DMS153 treated with DMSO at 0.1 percent for 48 hours (cell line): ENCODE measurements around the gene EIF3C.
"Not testable (repeated sequence)": the region's sequence is repeated elsewhere in the genome, so short reads cannot be mapped to it uniquely, and the experiment has no call there.

Source experiments
- DNase-seq: peaks from one replicate; lab custom pipeline; 2025; ENCODE audit not compliant: unreplicated experiment; lab: John Stamatoyannopoulos, UW

EIF3C gene, protein sequence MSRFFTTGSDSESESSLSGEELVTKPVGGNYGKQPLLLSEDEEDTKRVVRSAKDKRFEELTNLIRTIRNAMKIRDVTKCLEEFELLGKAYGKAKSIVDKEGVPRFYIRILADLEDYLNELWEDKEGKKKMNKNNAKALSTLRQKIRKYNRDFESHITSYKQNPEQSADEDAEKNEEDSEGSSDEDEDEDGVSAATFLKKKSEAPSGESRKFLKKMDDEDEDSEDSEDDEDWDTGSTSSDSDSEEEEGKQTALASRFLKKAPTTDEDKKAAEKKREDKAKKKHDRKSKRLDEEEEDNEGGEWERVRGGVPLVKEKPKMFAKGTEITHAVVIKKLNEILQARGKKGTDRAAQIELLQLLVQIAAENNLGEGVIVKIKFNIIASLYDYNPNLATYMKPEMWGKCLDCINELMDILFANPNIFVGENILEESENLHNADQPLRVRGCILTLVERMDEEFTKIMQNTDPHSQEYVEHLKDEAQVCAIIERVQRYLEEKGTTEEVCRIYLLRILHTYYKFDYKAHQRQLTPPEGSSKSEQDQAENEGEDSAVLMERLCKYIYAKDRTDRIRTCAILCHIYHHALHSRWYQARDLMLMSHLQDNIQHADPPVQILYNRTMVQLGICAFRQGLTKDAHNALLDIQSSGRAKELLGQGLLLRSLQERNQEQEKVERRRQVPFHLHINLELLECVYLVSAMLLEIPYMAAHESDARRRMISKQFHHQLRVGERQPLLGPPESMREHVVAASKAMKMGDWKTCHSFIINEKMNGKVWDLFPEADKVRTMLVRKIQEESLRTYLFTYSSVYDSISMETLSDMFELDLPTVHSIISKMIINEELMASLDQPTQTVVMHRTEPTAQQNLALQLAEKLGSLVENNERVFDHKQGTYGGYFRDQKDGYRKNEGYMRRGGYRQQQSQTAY

GRCh38 chr16:28711220-28712083, at the start of gene EIF3C:
Gene EIF3C, plus strand, starts transcription at chr16:28711464. Its CDS starts 223 bp downstream, at chr16:28711687.
- not testable (repeated sequence) for DNase-seq

DNA sequence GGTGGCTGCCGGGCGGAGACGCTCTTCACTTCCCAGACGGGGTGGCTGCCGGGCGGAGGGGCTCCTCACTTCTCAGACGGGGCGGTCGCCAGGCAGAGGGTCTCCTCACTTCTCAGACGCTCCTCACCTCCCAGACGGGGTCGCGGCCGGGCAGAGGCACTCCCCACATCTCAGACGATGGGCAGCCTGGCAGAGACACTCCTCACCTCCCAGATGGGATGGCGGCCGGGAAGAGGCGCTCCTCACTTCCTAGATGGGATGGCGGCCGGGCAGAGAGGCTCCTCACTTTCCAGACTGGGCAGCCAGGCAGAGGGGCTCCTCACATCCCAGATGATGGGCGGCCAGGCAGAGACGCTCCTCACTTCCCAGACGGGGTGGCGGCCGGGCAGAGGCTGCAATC, 45.0 kb upstream of the EIF3C start:
- not testable (repeated sequence) for DNase-seq

- not testable (repeated sequence) for DNase-seq
Observed at GRCh38 chr16:28667480-28667879, 43.8 kb upstream of the EIF3C start.

- not testable (repeated sequence) for DNase-seq
Observed at GRCh38 chr16:28668199-28668598, 43.1 kb upstream of the EIF3C start.

DNA sequence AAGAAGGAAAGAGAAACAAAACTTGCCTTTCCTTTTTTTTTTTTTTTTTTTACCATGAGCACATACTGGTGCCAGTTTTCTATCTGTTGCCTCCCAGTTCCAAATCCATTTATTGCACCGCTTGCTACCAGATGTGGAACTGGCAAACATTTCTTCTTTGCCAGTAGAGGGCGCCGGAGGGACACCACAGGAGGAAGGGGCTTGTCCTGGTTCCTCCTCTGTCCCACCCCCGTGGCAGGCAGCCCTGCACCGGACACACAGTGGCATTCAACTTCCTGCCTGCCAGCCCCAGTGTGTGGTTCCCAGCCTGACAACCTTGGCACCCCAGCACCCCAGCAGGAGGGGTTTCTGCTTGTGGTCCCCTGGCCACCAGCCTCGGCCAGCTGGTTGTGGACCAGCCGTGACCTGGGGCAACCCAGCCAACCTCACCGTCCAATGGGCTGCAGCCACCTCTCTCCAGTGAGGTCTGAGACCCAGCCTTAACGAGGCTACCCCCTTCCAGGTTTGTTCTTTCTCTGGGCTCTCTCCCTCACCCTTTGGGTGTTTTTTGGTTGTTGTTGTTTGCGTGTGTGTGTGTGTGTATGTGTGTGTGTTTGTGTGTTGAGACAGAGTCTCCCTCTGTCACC, 22.8 kb upstream of the EIF3C start:
- DNase-seq, result not testable (repeated sequence)

GRCh38 chr16:28689425-28689824, 21.8 kb upstream of the EIF3C start:
- not testable (repeated sequence) for DNase-seq

DNA sequence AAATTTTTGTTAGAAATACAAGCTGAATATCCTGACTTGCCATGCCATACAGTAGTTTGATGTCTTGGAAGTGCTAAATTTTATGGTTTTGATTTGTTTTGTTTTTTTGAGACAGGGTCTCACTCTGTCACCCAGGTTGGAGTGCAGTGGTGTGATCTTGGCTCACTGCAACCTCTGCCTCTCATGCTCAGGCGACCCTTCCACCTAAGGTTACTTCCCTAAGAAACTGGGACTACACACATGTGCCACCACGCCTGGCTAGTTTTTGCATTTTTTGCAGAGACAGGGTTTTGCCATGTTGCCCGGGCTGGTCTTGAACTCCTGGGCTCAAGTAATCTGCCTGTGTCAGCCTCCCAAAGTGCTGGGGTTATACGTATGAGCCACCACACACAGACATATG, 19.5 kb upstream of the EIF3C start:
- not testable (repeated sequence) for DNase-seq

- not testable (repeated sequence) for DNase-seq
Observed at GRCh38 chr16:28693257-28693950, 17.9 kb upstream of the EIF3C start.

DNA sequence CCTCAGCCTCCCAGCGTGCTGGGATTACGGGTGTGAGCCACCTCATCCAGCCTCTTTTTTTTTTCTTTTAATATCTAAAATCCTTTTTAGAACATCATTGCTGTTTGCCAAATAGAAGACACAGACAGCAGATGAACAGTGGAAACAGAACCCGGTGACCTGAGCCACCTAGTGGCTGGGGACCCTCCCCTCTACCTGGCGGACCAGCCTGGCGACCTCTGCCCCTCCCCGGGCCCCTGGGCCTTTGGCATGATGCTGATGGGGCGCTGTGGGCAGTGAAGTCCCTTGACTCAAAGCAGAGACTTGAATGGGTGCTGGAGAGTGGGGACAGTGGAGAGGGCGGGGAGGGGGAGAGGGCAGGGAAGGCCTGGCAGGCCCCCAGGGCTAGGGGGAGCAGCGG, 11.5 kb upstream of the EIF3C start:
- DNase-seq, result not testable (repeated sequence)

DNA sequence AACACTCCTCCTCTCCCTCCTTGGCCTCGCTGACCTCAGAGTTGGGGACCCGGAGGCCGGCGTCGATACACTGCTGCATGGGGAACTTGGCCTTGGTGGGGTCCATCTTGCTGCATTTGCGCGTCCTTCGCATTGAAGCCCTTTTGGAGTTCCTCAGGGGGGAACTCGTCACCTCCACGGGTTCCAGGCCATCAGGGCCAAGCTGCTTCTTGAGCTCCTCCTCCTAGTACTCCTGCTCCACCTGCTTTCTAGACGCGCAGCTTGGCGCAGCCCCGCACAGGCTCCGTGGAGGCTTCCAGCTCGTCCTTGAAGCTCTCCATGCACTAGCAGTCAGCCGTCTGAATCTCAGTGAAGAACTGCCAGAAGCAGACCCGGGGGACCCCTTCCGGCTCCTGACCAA, 10.9 kb upstream of the EIF3C start:
- not testable (repeated sequence) for DNase-seq

DNA sequence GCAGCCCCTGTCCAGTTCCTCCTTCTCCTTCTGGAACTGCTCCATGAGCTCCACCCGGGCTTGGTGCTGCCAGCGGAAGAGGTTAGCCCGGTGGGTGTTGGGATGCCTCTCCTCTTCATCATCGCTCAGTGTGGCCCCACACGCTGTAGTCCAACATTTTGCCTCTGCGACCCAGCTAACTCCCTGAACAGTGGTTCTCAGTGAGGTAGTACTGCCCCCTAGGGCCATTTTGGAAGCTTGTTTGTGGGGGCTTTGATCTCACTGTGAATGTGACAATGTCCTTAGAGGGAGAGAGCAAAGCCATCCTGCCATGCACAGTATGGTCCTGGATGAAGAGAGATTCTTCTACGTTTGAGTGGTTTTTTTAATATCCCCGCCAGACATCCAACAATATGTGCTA, 9.9 kb upstream of the EIF3C start:
- DNase-seq, result not testable (repeated sequence)

GRCh38 chr16:28704246-28704645, 7.0 kb upstream of the EIF3C start:
- not testable (repeated sequence) for DNase-seq

DNA sequence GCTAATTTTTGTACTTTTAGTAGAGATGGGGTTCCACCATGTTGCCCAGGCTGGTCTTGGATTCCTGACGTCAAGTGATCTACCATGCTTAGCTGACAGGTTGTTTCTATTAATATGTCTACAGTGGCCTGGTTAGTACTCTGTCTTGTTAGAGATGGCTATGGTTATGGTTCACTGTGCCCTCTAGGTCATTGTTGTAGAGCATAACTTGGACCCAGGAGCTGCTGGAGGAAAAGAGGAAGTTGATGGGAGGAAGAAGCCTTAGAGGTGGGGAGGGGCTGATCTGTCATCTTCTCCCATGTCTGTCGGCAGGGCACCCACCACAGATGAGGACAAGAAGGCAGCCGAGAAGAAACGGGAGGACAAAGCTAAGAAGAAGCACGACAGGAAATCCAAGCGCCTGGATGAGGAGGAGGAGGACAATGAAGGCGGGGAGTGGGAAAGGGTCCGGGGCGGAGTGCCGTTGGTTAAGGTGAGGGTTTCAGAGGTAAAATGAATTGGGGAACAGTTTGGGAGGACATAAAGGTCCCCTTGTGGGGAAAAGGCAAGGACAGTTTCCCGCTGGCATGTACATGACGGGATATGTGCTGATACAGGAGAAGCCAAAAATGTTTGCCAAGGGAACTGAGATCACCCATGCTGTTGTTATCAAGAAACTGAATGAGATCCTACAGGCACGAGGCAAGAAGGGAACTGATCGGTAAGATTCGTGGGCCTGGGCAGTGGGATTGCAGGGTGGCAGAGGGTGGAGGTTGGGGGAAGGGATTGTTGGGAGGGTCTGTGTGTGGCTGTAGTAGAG, 11.8 kb downstream of the EIF3C start:
- DNase-seq, result not testable (repeated sequence)

- DNase-seq, result not testable (repeated sequence)
Observed at GRCh38 chr16:28731253-28731652, 20.0 kb downstream of the EIF3C start.

DNA sequence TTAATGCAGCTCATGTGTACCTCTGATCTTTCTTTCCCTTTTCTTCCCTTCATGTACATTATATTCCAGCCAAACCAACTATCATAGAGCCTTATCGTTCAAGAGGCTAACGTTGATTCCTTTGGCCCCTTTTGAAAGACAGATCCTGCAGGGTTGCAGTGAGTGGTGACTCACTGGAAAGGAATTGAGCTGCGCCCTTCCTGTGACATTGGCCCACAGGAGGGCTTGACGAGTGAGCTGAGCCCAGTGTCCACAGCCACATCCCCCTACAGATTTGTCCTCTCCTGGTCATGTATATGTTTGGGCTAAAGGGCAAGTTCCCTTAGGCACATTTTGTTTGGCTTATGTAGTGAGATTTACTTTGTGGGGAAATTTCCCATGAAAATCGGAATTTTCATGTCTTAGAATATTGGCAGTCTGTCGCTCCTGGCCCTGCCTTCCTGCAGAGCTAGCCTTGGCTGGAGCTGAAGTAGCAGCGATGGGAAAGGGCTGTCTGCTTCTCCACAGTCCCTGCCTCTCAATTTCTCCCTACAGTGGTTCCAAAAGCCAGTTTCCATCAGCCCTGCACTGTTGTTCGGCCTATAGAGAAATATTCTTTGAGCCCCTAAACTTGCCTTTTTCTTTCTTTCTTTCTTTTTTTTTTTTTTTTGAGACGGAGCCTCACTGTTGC, 21.3 kb downstream of the EIF3C start:
- DNase-seq, result not testable (repeated sequence)

GRCh38 chr16:28739787-28740186, 28.5 kb downstream of the EIF3C start:
- not testable (repeated sequence) for DNase-seq

- not testable (repeated sequence) for DNase-seq
Observed at GRCh38 chr16:28740631-28741030, 29.4 kb downstream of the EIF3C start.

- DNase-seq, result not testable (repeated sequence)
Observed at GRCh38 chr16:28741295-28741694, 30.0 kb downstream of the EIF3C start.
